LNCAP (cell line): ENCODE data around the gene ARHGEF2.

ENCODE experiments used
- TF ChIP-seq, protein P1 (sequence below): fragments of 450-650 bp; IDR thresholded peaks from 2 replicates; pipeline ENCODE4 v1.5.1; 2017; ENCODE audit warnings: mild to moderate bottlenecking

Gene ARHGEF2

DNA sequence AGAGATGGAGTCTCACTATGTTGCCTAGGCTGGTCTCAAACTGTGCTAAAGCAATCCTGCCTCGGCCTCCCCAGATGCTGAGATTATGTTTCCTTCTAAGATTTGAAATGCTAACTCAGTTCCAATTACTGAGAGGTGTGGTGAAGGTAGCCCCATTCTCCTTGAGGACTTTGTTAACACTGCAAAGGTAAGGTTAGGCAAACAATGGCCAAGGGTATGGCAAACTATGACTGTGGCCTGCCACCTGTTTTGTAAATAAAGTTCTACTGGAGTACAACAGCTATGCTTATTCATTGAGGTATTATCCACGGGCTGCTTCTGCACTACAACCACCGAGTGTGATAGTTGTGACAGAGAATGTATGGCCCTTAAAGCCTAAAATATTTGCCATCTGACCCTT is 57.6 kb downstream of the ARHGEF2 start:
- TF ChIP-seq, protein P1, sequence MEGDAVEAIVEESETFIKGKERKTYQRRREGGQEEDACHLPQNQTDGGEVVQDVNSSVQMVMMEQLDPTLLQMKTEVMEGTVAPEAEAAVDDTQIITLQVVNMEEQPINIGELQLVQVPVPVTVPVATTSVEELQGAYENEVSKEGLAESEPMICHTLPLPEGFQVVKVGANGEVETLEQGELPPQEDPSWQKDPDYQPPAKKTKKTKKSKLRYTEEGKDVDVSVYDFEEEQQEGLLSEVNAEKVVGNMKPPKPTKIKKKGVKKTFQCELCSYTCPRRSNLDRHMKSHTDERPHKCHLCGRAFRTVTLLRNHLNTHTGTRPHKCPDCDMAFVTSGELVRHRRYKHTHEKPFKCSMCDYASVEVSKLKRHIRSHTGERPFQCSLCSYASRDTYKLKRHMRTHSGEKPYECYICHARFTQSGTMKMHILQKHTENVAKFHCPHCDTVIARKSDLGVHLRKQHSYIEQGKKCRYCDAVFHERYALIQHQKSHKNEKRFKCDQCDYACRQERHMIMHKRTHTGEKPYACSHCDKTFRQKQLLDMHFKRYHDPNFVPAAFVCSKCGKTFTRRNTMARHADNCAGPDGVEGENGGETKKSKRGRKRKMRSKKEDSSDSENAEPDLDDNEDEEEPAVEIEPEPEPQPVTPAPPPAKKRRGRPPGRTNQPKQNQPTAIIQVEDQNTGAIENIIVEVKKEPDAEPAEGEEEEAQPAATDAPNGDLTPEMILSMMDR = no peak

DNA sequence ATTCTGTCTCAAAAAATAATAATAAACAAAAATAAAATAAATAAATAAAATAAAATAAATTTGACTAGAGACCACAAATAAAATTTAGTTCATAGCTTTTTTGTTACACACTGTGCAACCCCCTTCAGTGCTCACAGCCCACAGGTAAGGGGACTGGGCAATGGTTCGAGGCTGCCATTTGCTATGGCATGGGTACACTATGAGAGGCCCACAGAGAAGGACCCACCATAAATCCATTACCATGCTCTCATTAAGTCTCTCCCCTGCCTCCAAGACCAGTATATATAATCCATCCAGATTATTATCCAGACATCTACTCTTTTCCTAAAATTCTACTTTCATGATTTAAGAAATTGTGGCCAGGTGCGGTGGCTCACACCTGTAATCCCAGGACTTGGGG is 58.5 kb downstream of the ARHGEF2 start:
- TF ChIP-seq, protein P1 = no peak

GRCh38 chr1:155918660-155919059 is 59.7 kb downstream of the ARHGEF2 start:
- TF ChIP-seq, protein P1 = no peak

DNA sequence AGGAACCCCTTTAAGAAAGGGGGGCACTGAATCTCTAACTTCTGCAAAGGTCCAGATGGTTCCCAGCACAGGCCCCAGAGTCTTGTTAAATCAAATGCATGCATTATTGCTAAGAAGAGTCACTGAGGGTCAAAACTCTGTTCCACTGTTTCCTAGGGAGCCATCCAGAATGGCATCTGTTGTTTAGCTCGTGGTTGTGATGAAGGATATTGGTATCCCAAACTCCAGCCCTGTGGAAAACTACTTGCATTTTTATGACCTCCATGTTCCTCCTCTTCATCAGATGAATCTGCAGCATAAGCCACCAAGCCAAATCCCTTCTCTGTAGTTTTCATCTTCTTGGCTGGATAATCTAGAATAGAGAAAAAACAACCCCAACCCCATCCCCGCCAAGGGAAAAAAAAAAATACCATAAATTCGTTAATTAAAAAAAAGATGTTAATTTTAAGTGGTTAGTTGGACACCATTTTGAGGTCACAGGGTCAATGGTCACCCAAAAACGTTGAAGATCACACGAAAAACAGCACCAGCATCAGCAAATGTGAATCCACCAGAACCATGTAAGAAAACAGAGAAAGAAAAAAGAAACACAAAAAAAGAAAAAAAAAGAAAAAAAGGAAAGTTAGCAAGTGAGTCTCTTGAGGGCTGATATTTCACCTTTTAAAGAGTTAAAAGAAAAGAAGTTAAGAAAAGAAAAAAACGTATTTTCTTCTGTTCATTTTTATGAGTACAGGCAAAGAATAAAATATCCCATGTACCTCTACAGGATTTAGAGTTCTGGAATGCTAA is 64.2 kb downstream of the ARHGEF2 start:
- TF ChIP-seq, protein P1 = no peak

DNA sequence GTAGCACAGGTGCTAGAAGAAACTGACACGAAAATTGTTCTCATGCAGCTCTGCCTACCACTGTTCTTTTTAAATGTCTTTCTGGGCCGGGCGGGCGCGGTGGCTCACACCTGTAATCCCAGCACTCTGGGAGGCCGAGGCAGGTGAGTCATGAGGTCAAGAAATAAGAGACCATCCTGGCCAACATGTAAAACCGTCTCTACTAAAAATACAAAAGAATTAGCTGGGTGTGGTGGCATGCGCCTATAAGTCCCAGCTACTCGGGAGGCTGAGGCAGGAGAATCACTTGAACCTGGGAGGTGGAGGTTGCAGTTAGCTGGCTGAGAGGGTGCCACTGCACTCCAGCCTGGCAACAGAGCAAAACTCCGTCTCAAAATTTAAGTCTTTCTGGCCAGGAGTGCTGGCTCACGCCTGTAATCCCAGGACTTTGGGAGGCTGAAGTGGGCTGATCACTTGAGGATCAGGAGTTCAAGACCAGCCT is 66.3 kb downstream of the ARHGEF2 start:
- TF ChIP-seq, protein P1 = no peak

DNA sequence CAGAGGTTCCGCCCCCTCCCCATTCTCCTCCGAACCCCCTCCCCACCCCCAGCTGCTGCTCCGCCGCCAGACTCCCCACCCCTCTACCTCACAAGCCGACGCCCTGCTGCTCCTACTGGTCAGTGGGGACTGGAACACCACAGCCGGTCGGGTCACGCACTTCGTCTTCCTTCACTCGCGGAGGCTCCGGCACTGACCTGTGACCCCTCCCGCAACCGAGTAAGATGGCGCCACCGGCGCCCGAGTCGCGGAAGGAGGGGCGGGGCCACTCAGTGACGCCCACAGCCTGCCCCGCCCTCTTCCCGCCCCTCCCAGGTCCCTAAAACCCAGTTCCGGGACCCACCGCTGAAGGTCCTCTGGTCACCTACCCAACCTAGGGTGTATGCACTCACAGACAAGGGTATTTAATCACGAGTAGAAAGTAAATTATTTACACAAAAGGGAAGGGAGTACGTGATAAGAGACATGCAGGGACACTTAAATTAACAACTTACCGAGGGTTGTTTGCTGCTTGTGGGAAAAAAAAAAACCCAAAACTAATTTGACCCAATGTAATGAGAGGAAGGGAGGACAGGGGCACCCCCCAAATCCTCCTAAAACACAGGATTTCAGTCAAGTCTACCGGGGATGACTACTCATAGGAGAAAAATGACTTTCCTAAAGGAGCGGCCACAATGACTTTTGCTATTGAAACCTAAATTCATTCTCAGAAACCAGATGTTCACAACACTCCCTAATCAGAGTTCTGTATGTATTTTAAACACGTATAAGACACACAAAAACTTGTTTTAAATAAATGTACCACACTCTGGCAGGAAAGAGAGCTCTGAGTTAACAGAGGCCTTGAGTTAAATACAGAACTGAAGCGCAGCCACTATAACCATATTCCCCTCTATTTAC is 66.9 kb downstream of the ARHGEF2 start, which contains the start of gene RIT1:
Gene RIT1 (minus strand): TSS at position 194 of the 900 bp plus-strand sequence. CDS start 588 bp downstream, outside the sequence.
- TF ChIP-seq, protein P1 = no peak

DNA sequence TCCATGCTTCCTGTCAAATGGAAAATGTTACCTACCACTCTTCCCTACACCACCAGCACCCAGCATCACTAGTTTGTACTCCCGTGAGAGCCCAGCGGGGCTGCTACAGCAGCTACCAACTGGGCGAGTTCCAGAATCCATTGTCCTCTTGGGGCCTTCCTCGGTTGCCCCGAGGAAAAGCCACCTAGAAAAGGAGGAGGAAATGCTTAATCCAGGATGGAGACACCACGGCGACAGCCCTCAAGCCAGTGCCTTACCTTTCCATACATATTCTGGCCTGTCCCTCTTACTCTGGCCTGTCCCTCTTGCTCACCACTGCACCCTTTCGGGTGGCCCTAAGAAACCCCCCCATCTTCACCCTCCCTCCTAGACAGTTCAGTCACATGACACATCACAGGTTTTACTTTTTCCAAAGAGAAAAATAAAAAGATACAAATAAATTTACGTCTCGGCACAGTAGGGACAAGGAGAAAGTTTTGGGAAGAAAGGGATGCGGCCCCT is 67.7 kb downstream of the ARHGEF2 start:
- TF ChIP-seq, protein P1 = no peak
